ENCODE results near the gene NUBP2. TPM values are rescaled to one million over a fixed set of nuclear protein-coding genes. Genes with fewer than 3 reads are reported as not detected.

The NUBP2 gene
- total RNA-seq, 3 donors from 2014 or later, result 61.6 to 82.6 (median 80.3) TPM

DNA sequence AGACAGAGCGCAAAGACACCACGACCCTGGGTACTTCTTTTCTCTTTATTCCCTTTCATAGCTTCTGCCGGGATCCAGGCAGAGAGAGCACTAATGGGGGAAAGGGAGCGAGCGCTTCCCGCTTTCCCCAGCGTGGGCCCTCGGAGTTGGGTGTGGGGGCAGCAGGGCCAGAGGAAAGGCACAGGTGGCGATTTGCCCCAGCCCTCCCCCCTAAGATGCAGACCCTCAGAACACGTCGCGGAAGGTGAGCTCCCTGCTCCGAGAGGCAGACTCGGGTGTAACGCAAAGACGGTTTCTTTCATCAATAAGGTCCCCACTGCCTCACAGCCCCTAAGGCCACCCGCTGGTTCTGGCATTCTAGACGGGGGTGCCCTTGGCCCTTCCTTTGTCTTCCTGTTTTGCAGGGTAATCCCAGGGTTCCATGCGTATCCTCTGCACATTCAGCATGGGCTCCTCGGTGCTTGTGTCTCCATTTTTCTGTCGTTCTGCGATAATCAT is 10.8 kb upstream of the NUBP2 start:
- no peaks in the 10 kb centered on the region for H3K9me3 ChIP-seq
- H3K4me1 ChIP-seq, result peaks cover 16 to 25% of the 10 kb centered on the region in 2 donors
- H3K4me3 ChIP-seq, result peak overlapping the region; percentile 91 to 97 (median 94)
- no peak for DNase-seq (ENCODE audit: low spot score in 2 of 2)
- H3K27me3 ChIP-seq, result no peaks in the 10 kb centered on the region
- H3K36me3 ChIP-seq, result peaks cover 5% of the 10 kb centered on the region
- intact Hi-C loops (cut with DNase I; ENCODE audit: low total_unique reads), result no loop called here
- H3K27ac ChIP-seq, result peak overlapping the region; percentile 51 to 69
- TF ChIP-seq POLR2AphosphoS5 (IDR thresholded peaks at IDR 0.05) (no peak), POLR2A (IDR thresholded peaks at IDR 0.05) (no peak)
- TF ChIP-seq, protein P1, sequence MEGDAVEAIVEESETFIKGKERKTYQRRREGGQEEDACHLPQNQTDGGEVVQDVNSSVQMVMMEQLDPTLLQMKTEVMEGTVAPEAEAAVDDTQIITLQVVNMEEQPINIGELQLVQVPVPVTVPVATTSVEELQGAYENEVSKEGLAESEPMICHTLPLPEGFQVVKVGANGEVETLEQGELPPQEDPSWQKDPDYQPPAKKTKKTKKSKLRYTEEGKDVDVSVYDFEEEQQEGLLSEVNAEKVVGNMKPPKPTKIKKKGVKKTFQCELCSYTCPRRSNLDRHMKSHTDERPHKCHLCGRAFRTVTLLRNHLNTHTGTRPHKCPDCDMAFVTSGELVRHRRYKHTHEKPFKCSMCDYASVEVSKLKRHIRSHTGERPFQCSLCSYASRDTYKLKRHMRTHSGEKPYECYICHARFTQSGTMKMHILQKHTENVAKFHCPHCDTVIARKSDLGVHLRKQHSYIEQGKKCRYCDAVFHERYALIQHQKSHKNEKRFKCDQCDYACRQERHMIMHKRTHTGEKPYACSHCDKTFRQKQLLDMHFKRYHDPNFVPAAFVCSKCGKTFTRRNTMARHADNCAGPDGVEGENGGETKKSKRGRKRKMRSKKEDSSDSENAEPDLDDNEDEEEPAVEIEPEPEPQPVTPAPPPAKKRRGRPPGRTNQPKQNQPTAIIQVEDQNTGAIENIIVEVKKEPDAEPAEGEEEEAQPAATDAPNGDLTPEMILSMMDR (IDR thresholded peaks at IDR 0.05), result no peak

GRCh38 chr16:1772362-1772907 is 10.3 kb upstream of the NUBP2 start, which contains the start of gene EME2:
EME2 (plus strand) TSS chr16:1772810; CDS start chr16:1773228, 418 bp downstream.
- TF ChIP-seq POLR2AphosphoS5 (IDR thresholded peaks at IDR 0.05) (no peak), POLR2A (IDR thresholded peaks at IDR 0.05) (no peak)
- TF ChIP-seq, protein P1 (IDR thresholded peaks at IDR 0.05), result no peak
- Histone ChIP-seq H3K27me3 (no peaks in the 10 kb centered on the region), H3K4me1 (peaks cover 16 to 25% of the 10 kb centered on the region in 2 donors), H3K36me3 (peaks cover 5% of the 10 kb centered on the region), H3K4me3 (peak within 1 kb of the TSS; percentile 91 to 97 (median 94)), H3K9me3 (no peaks in the 10 kb centered on the region), H3K27ac (peak within 1 kb of the TSS; percentile 85 to 94)
- intact Hi-C loops (cut with DNase I; ENCODE audit: low total_unique reads), result no loop called here
- DNase-seq (ENCODE audit: low spot score in 2 of 2), result no peak

DNA sequence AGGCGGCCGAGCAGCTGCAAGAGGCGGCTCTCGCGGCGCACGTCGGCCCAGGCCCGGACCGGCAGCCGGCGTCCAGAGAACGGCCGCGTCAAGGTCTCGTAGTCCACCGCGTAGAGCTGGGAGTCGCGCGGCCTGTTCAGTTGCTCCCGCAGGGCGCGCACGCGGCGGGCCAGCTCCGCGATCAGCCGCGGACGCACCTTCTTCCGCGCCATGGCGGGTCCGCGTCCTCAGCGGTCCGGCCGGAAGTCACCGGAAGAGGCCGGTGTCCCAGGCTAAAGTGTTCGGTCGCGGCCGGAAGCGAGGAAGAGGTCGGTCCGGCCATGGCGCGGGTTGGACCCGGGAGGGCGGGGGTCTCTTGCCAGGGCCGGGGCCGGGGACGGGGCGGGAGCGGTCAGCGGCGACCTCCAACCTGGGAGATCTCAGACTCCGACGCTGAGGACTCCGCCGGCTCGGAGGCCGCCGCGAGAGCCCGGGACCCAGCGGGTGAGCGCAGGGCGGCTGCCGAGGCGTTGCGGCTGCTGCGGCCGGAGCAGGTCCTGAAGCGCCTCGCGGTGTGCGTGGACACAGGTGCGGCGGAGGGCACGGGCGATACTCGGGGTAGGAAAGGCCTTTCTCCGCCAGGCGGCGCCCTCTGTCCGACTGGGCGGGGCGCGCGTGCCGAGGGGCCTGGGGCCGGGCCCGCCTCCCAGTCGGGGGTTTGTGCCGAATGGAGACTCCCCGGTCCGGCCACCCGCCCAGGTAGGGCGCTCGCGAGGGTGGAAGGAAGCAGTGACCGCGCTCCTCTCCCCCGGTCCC is 9.7 kb upstream of the NUBP2 start, which contains the start of gene MRPS34:
MRPS34 (minus strand) TSS at position 227 of the 795 bp plus-strand sequence; CDS start at position 212, 15 bp downstream.
- Histone ChIP-seq H3K36me3 (peaks cover 5% of the 10 kb centered on the region), H3K27me3 (no peaks in the 10 kb centered on the region), H3K9me3 (no peaks in the 10 kb centered on the region), H3K27ac (peak within 1 kb of the TSS; percentile 85 to 94), H3K4me3 (peak within 1 kb of the TSS; percentile 91 to 97 (median 94)), H3K4me1 (peaks cover 16 to 25% of the 10 kb centered on the region in 2 donors)
- peak; percentile 72 to 87 (median 83) for TF ChIP-seq POLR2AphosphoS5 (IDR thresholded peaks at IDR 0.05)
- peak; percentile 19 for TF ChIP-seq POLR2A (IDR thresholded peaks at IDR 0.05)
- TF ChIP-seq, protein P1 (IDR thresholded peaks at IDR 0.05), result peak; percentile 19 to 69 (median 65)
- intact Hi-C loops (cut with DNase I; ENCODE audit: low total_unique reads), result no loop called here
- peak in 1 of 2 donors; percentile 79 for DNase-seq (ENCODE audit: low spot score in 2 of 2)

GRCh38 chr16:1773703-1774447 is 8.9 kb upstream of the NUBP2 start:
- peak overlapping the region; percentile 91 to 97 (median 94) for H3K4me3 ChIP-seq
- H3K36me3 ChIP-seq, result peaks cover 5% of the 10 kb centered on the region
- H3K27me3 ChIP-seq, result no peaks in the 10 kb centered on the region
- peak in 1 of 2 donors; percentile 68 for DNase-seq (ENCODE audit: low spot score in 2 of 2)
- H3K27ac ChIP-seq, result peak overlapping the region; percentile 85 to 94
- intact Hi-C loops (cut with DNase I; ENCODE audit: low total_unique reads), result no loop called here
- no peaks in the 10 kb centered on the region for H3K9me3 ChIP-seq
- H3K4me1 ChIP-seq, result peaks cover 16 to 25% of the 10 kb centered on the region in 2 donors
- no peak for TF ChIP-seq POLR2A (IDR thresholded peaks at IDR 0.05)
- TF ChIP-seq, protein P1 (IDR thresholded peaks at IDR 0.05), result no peak
- no peak for TF ChIP-seq POLR2AphosphoS5 (IDR thresholded peaks at IDR 0.05)

All from breast epithelium (tissue), 4 donors.